Measurements from ENCODE around the gene TM9SF3.
A peak's percentile ranks its signal among the peaks of the same experiment; 100 is the strongest.
"Not testable (repeated sequence)": the region's sequence is repeated elsewhere in the genome, so short reads cannot be mapped to it uniquely, and the experiment has no call there.

Gene TM9SF3

DNA sequence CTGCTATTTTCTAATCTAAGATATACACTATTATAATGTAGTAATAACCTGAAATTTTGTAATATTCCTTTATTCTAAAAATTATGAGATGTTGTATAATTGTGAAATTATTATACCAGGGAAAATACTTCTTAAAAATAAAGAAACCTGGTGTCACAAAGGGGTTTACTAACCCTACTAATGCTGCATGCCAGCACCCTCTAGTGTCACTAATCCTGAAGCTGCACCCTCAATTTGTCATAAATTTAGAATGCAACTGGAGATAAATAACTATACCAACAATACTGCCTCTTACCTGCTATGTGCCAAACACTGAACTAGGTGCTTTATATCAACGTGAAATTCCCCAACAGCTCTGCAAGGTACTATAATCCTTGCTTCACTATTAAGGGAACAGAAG is 30.8 kb downstream of the TM9SF3 start:
- Histone ChIP-seq H3K9me3 (no peaks in the 10 kb centered on the region), H3K4me3 (ENCODE audit: low read depth, low read length) (no peak overlapping the region), H3K36me3 (peaks cover 23% of the 10 kb centered on the region), H3K27me3 (no peaks in the 10 kb centered on the region), H3K4me1 (no peaks in the 10 kb centered on the region)
- peak; percentile 56 for TF ChIP-seq CTCF (IDR thresholded peaks at IDR 0.05; ENCODE audit: low read depth, low read length)
- peak; percentile 16 for DNase-seq

- no peaks in the 10 kb centered on the region for H3K4me1 ChIP-seq
- TF ChIP-seq CTCF (IDR thresholded peaks at IDR 0.05; ENCODE audit: low read depth, low read length): no peak
These were observed 31.5 kb downstream of the TM9SF3 start for GRCh38 chr10:96555330-96555729.

GRCh38 chr10:96548589-96548988 is 38.2 kb downstream of the TM9SF3 start:
- peak; percentile 10 for DNase-seq
- TF ChIP-seq CTCF (IDR thresholded peaks at IDR 0.05; ENCODE audit: low read depth, low read length): no peak
- peaks cover 43% of the 10 kb centered on the region for H3K36me3 ChIP-seq
- H3K4me1 ChIP-seq: no peaks in the 10 kb centered on the region
- H3K27me3 ChIP-seq: no peaks in the 10 kb centered on the region
- no peaks in the 10 kb centered on the region for H3K9me3 ChIP-seq
- no peak overlapping the region for H3K4me3 ChIP-seq (ENCODE audit: low read depth, low read length)

More at GRCh38 chr10:96555330-96555729, 31.5 kb downstream of the TM9SF3 start:
- Histone ChIP-seq H3K9me3 (no peaks in the 10 kb centered on the region), H3K36me3 (peaks cover 25% of the 10 kb centered on the region), H3K4me3 (ENCODE audit: low read depth, low read length) (no peak overlapping the region), H3K27me3 (no peaks in the 10 kb centered on the region)
- DNase-seq: no peak

DNA sequence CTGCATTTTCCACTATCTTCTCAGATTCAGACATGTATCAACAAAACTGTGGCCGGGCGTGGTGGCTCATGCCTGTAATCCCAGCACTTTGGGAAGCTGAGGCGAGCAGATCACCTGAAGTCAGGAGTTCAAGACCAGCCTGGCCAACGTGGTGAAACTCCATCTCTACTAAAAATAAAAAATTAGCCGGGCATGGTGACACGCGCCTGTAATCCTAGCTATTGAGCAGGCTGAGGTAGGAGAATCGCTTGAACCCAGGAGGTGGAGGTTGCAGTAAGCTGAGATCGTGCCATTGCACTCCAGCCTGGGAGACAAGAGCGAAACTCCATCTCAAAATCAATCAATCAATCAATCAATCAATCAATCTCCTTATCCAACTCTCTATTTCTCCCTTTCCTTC is 41.3 kb downstream of the TM9SF3 start:
- peaks cover 33% of the 10 kb centered on the region for H3K36me3 ChIP-seq
- not testable (repeated sequence) for H3K27me3 ChIP-seq; DNase-seq; H3K4me3 ChIP-seq (ENCODE audit: low read depth, low read length); H3K4me1 ChIP-seq; H3K9me3 ChIP-seq

- no peak for TF ChIP-seq CTCF (IDR thresholded peaks at IDR 0.05; ENCODE audit: low read depth, low read length)
- H3K4me3 ChIP-seq (ENCODE audit: low read depth, low read length): no peak overlapping the region
- no peak for DNase-seq
- peaks cover 21% of the 10 kb centered on the region for H3K36me3 ChIP-seq
- H3K9me3 ChIP-seq: no peaks in the 10 kb centered on the region
- H3K27me3 ChIP-seq: no peaks in the 10 kb centered on the region
- H3K4me1 ChIP-seq: no peaks in the 10 kb centered on the region
These were observed 44.9 kb downstream of the TM9SF3 start for GRCh38 chr10:96541921-96542320.

DNA sequence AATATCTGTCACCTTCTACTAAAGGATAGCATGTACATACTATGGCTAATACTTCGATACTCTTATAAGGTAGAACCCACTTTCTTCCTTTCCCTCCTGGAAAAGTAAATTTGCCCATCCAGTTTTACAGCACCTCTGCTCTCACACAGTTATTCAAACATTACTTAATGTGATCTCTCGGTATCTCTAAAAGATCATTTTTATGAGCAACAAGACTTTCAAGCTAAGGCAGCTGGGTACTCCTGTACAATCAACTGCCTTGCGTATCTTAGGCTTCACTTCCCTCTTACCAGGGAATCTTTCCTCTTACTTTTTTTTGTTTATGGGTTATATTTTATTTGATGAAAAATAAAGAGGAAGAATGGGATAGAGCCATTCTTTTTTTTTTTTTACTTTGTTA is 46.6 kb downstream of the TM9SF3 start:
- no peak for TF ChIP-seq CTCF (IDR thresholded peaks at IDR 0.05; ENCODE audit: low read depth, low read length)

DNA sequence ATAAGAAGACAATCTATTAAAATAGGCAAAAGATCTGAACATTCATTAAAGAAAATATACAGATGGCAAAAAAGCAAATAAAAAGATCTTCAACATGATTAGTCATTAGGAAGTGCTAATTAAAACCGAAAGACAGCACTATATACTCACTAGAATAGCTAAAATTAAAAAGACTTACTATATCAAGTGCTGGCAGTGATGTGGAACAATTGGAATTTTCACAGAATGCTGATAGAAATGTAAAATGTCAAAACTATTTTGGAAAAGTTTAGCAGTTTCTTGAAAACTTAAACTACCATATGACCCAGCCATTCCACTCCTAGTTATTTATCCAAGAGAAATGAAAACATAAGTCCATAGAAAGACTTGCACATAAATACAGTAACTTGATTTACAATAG is 48.1 kb downstream of the TM9SF3 start:
- no peaks in the 10 kb centered on the region for H3K4me1 ChIP-seq
- no peak for TF ChIP-seq CTCF (IDR thresholded peaks at IDR 0.05; ENCODE audit: low read depth, low read length)
- peaks cover 1% of the 10 kb centered on the region for H3K36me3 ChIP-seq
- H3K4me3 ChIP-seq (ENCODE audit: low read depth, low read length): no peak overlapping the region
- no peaks in the 10 kb centered on the region for H3K9me3 ChIP-seq
- H3K27me3 ChIP-seq: no peaks in the 10 kb centered on the region
- DNase-seq: no peak

More for the DNA sequence above, 46.6 kb downstream of the TM9SF3 start:
- H3K4me3 ChIP-seq (ENCODE audit: low read depth, low read length): no peak overlapping the region
- no peaks in the 10 kb centered on the region for H3K27me3 ChIP-seq
- H3K9me3 ChIP-seq: no peaks in the 10 kb centered on the region
- no peak for DNase-seq
- H3K4me1 ChIP-seq: no peaks in the 10 kb centered on the region
- H3K36me3 ChIP-seq: peaks cover 8% of the 10 kb centered on the region
